Neural crest cell (in vitro differentiated cells): ENCODE measurements around the gene STARD3NL. TPM values are rescaled to one million over a fixed set of nuclear protein-coding genes. Genes with fewer than 3 reads are reported as not detected.
A peak's percentile ranks its signal among the peaks of the same experiment; 100 is the strongest.

Experiments
- DNase-seq: peaks from one replicate; pipeline ENCODE4 v3.0.0; 2021; ENCODE audit warnings: low read depth, mixed read lengths, low spot score
- H3K27ac Mint-ChIP-seq: one replicate; pipeline ENCODE4 v1.8.0; 2021; ENCODE audit warnings: mild to moderate bottlenecking, mixed read lengths; ENCODE audit not compliant: unreplicated experiment
- H3K27me3 Mint-ChIP-seq: 2 replicates; pipeline ENCODE4 v1.8.0; 2021; ENCODE audit warnings: low read depth, mild to moderate bottlenecking, mixed read lengths
- H3K36me3 Mint-ChIP-seq: 2 replicates; pipeline ENCODE4 v1.8.0; 2021; ENCODE audit warnings: low read depth, mild to moderate bottlenecking, mixed read lengths
- H3K4me1 Mint-ChIP-seq: 2 replicates; pipeline ENCODE4 v1.8.0; 2021; ENCODE audit warnings: mixed read lengths
- H3K4me3 Mint-ChIP-seq: one replicate; pipeline ENCODE4 v1.8.0; 2021; ENCODE audit warnings: mild to moderate bottlenecking, mixed read lengths
- H3K9me3 Mint-ChIP-seq: 2 replicates; pipeline ENCODE4 v1.8.0; 2021; ENCODE audit warnings: mixed read lengths
- CTCF ChIP-seq: fragments of 200-600 bp; sonication (generic); conservative IDR thresholded peaks from 2 replicates; pipeline ENCODE4 v1.5.0; 2021; ENCODE audit warnings: antibody characterized with exemption, mild to moderate bottlenecking
- total RNA-seq: library from RNA; stranded (reverse); gene quantifications from 2 replicates; pipeline ENCODE4 v1.2.1, GENCODE V29; 2021

The STARD3NL gene
- total RNA-seq, 1 donor from 2014 or later: 62.4 TPM

- Mint-ChIP-seq H3K4me1 (no peaks in the 10 kb centered on the region), H3K9me3 (no peaks in the 10 kb centered on the region), H3K27me3 (no peaks in the 10 kb centered on the region), H3K36me3 (no peaks in the 10 kb centered on the region), H3K27ac (no peak overlapping the region), H3K4me3 (no peak overlapping the region)
- no peak for DNase-seq
- TF ChIP-seq CTCF: no peak
Observed at GRCh38 chr7:38142736-38143135, 35.3 kb upstream of the STARD3NL start.

GRCh38 chr7:38147005-38147404 is 31.0 kb upstream of the STARD3NL start:
- H3K27me3 Mint-ChIP-seq: peaks cover 4% of the 10 kb centered on the region
- H3K27ac Mint-ChIP-seq: no peak overlapping the region
- no peaks in the 10 kb centered on the region for H3K36me3 Mint-ChIP-seq
- no peak overlapping the region for H3K4me3 Mint-ChIP-seq
- H3K9me3 Mint-ChIP-seq: no peaks in the 10 kb centered on the region
- no peak for DNase-seq
- no peak for TF ChIP-seq CTCF
- no peaks in the 10 kb centered on the region for H3K4me1 Mint-ChIP-seq

- H3K27me3 Mint-ChIP-seq: peaks cover 14% of the 10 kb centered on the region
- no peaks in the 10 kb centered on the region for H3K4me1 Mint-ChIP-seq
- no peak for DNase-seq
- H3K9me3 Mint-ChIP-seq: peaks cover 10% of the 10 kb centered on the region
- H3K4me3 Mint-ChIP-seq: no peak overlapping the region
- H3K36me3 Mint-ChIP-seq: no peaks in the 10 kb centered on the region
- peak overlapping the region; percentile 69 for H3K27ac Mint-ChIP-seq
- no peak for TF ChIP-seq CTCF
Observed at GRCh38 chr7:38151556-38151955, 26.5 kb upstream of the STARD3NL start.

- Mint-ChIP-seq H3K27ac (no peak overlapping the region), H3K4me1 (no peaks in the 10 kb centered on the region), H3K9me3 (peaks cover 12% of the 10 kb centered on the region), H3K36me3 (no peaks in the 10 kb centered on the region), H3K4me3 (no peak overlapping the region), H3K27me3 (peaks cover 12% of the 10 kb centered on the region)
- no peak for DNase-seq
- TF ChIP-seq CTCF: no peak
Observed at GRCh38 chr7:38153515-38153914, 24.5 kb upstream of the STARD3NL start.

- no peak for TF ChIP-seq CTCF
- Mint-ChIP-seq H3K36me3 (no peaks in the 10 kb centered on the region), H3K4me3 (no peak overlapping the region), H3K27ac (no peak overlapping the region), H3K27me3 (peaks cover 12% of the 10 kb centered on the region), H3K4me1 (no peaks in the 10 kb centered on the region), H3K9me3 (peaks cover 12% of the 10 kb centered on the region)
- no peak for DNase-seq
Observed at GRCh38 chr7:38154278-38154677, 23.8 kb upstream of the STARD3NL start.
